Measurements from ENCODE around the gene GUCY1A2. TPM values are rescaled to one million over a fixed set of nuclear protein-coding genes. Genes with fewer than 3 reads are reported as not detected.

Gene GUCY1A2
- total RNA-seq, 2 donors from 2014 or later = 4.4 to 6.3 TPM

DNA sequence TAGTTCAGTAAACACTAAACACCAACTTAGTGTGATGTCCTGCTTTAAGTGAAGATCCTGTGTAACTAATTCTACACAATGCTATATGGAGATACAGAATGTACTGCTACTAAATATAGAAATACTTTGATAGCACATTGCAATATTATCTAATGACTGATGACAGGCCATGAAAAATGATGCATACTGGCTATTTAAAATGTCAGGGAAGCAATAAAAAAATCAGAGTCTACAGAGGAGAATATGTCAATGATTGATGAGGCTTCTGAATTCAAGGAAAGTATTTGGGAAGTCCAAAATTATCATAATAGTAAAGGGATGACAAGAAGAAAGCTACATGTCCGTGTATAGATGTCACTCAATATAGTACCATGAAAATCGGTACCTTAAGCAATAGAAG is 55.3 kb downstream of the GUCY1A2 start:
- ATAC-seq = no peak
- DNase-seq = no peak
- H3K36me3 ChIP-seq (replicated peaks in 1 of 2; ENCODE audit: insufficient read depth in 1 of 2, low read depth in 2 of 2) = no peaks in the 10 kb centered on the region
- intact Hi-C loops (cut with DNase I) = no loop called here
- no peaks in the 10 kb centered on the region for H3K27me3 ChIP-seq
- H3K9me3 ChIP-seq = no peaks in the 10 kb centered on the region
- 70 to 71% methylated on average over 2 of the region's 2 CpGs for WGBS, 2 donors
- no peak overlapping the region for H3K4me3 ChIP-seq
- no peak overlapping the region for H3K27ac ChIP-seq
- no peaks in the 10 kb centered on the region for H3K4me1 ChIP-seq
- no peak for TF ChIP-seq POLR2A (IDR thresholded peaks at IDR 0.05)
- no peak for TF ChIP-seq CTCF (IDR thresholded peaks at IDR 0.05)

GRCh38 chr11:106961518-106961917 is 56.8 kb downstream of the GUCY1A2 start:
- intact Hi-C loops (cut with DNase I) = no loop called here
- WGBS, 2 donors = 13 to 25% methylated on average over 1 of the region's 1 CpG
- TF ChIP-seq POLR2A (IDR thresholded peaks at IDR 0.05) = no peak
- no peak for TF ChIP-seq CTCF (IDR thresholded peaks at IDR 0.05)
- DNase-seq (no peak), ATAC-seq (no peak)
- Histone ChIP-seq H3K9me3 (no peaks in the 10 kb centered on the region), H3K36me3 (replicated peaks in 1 of 2; ENCODE audit: insufficient read depth in 1 of 2, low read depth in 2 of 2) (no peaks in the 10 kb centered on the region), H3K27ac (no peak overlapping the region), H3K4me3 (no peak overlapping the region), H3K27me3 (no peaks in the 10 kb centered on the region), H3K4me1 (no peaks in the 10 kb centered on the region)

- Histone ChIP-seq H3K9me3 (no peaks in the 10 kb centered on the region), H3K27ac (no peak overlapping the region), H3K27me3 (no peaks in the 10 kb centered on the region), H3K36me3 (replicated peaks in 1 of 2; ENCODE audit: insufficient read depth in 1 of 2, low read depth in 2 of 2) (no peaks in the 10 kb centered on the region), H3K4me3 (no peak overlapping the region), H3K4me1 (no peaks in the 10 kb centered on the region)
- intact Hi-C loops (cut with DNase I) = no loop called here
- ATAC-seq (no peak), DNase-seq (no peak)
- TF ChIP-seq CTCF (IDR thresholded peaks at IDR 0.05) (no peak), POLR2A (IDR thresholded peaks at IDR 0.05) (no peak)
- WGBS, 2 donors = 0 to 11% methylated on average over 1 of the region's 1 CpG
Observed at GRCh38 chr11:106961048-106961447, 57.2 kb downstream of the GUCY1A2 start.

DNA sequence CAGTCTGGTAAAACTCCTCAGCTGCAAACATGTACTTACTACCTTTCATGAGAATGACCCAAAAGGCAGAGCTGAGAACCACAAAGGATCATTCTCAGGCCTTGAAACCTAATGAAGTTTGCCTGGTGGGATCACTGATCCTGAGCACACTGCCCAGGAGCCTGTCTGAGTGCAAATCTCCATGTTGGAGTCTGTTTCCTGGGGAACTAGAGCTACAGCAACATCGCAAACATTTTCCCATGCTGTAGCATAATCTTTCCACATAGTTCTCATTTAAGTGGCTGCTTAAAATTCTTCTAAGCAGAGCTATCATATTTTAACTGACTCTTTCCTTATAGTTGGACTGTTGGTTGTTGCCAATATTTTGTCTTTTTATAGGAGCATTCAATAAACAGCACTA is 58.5 kb downstream of the GUCY1A2 start:
- Histone ChIP-seq H3K36me3 (replicated peaks in 1 of 2; ENCODE audit: insufficient read depth in 1 of 2, low read depth in 2 of 2) (no peaks in the 10 kb centered on the region), H3K4me1 (no peaks in the 10 kb centered on the region), H3K27me3 (no peaks in the 10 kb centered on the region), H3K4me3 (no peak overlapping the region), H3K9me3 (no peaks in the 10 kb centered on the region), H3K27ac (no peak overlapping the region)
- no peak for TF ChIP-seq POLR2A (IDR thresholded peaks at IDR 0.05)
- no peak for TF ChIP-seq CTCF (IDR thresholded peaks at IDR 0.05)
- ATAC-seq = no peak
- intact Hi-C loops (cut with DNase I) = no loop called here
- no peak for DNase-seq
- WGBS, 2 donors = 79% methylated on average over 1 of the region's 1 CpG

- H3K27me3 ChIP-seq = no peaks in the 10 kb centered on the region
- ATAC-seq (no peak), DNase-seq (no peak)
- no peaks in the 10 kb centered on the region for H3K36me3 ChIP-seq (replicated peaks in 1 of 2; ENCODE audit: insufficient read depth in 1 of 2, low read depth in 2 of 2)
- H3K4me1 ChIP-seq = no peaks in the 10 kb centered on the region
- TF ChIP-seq POLR2A (IDR thresholded peaks at IDR 0.05) = no peak
- TF ChIP-seq CTCF (IDR thresholded peaks at IDR 0.05) = no peak
- 77 to 78% methylated on average over 3 of the region's 3 CpGs for WGBS, 2 donors
- no peak overlapping the region for H3K27ac ChIP-seq
- no peaks in the 10 kb centered on the region for H3K9me3 ChIP-seq
- H3K4me3 ChIP-seq = no peak overlapping the region
- intact Hi-C loops (cut with DNase I) = no loop called here
Observed at GRCh38 chr11:106959386-106959785, 58.9 kb downstream of the GUCY1A2 start.

All from body of pancreas (tissue), 4 donors.